PFSK-1 (cell line): ENCODE results near the gene TPRG1.

Source experiments
- POLR2AphosphoS5 ChIP-seq: IDR thresholded peaks from 2 replicates; pipeline ENCODE4 v1.6.1; 2012; ENCODE audit warnings: low read depth, mild to moderate bottlenecking, control low read depth, low read length, moderate library complexity
- SIN3A ChIP-seq: IDR thresholded peaks from 2 replicates; pipeline ENCODE4 v1.6.1; 2012; ENCODE audit warnings: mild to moderate bottlenecking, low read length, moderate library complexity, borderline replicate concordance; ENCODE audit not compliant: insufficient read depth
- TAF1 ChIP-seq: IDR thresholded peaks from 2 replicates; pipeline ENCODE4 v1.6.1; 2012; ENCODE audit warnings: low read length, control low read depth, borderline replicate concordance; ENCODE audit not compliant: insufficient read depth
- TF ChIP-seq, protein P1 (sequence below), 2 experiments: IDR thresholded peaks; 2 replicates each; pipeline versions ENCODE4 v1.6.1 to v1.8.0; 2011 to 2012; ENCODE audit warnings: low read depth in 2 of 2, low read length in 2 of 2, control low read depth in 1 of 2, inconsistent platforms in 1 of 2, mild to moderate bottlenecking in 1 of 2, moderate library complexity in 1 of 2; ENCODE audit not compliant: insufficient read depth in 1 of 2

DNA sequence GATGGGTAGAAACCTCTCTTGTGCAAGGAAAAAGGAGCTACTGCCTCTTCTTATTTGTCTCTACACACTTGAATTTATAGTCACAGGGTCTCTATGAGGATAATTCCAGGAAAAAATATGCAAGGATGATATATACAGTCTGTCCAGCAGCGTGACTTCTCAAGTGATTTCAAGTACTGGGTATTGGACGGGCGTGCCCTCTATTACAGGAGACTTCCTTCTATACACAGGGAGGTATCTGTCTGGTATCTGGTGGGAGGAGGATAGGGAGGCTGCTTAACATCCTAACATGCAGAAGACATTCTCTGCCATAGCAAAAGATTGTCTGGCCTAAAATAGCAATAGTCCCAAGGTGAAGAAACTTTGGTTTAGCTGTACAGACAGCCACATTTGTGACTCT, 146.1 kb downstream of the TPRG1 start:
- TF ChIP-seq POLR2AphosphoS5 (no peak), SIN3A (no peak), TAF1 (no peak)
- TF ChIP-seq, protein P1, sequence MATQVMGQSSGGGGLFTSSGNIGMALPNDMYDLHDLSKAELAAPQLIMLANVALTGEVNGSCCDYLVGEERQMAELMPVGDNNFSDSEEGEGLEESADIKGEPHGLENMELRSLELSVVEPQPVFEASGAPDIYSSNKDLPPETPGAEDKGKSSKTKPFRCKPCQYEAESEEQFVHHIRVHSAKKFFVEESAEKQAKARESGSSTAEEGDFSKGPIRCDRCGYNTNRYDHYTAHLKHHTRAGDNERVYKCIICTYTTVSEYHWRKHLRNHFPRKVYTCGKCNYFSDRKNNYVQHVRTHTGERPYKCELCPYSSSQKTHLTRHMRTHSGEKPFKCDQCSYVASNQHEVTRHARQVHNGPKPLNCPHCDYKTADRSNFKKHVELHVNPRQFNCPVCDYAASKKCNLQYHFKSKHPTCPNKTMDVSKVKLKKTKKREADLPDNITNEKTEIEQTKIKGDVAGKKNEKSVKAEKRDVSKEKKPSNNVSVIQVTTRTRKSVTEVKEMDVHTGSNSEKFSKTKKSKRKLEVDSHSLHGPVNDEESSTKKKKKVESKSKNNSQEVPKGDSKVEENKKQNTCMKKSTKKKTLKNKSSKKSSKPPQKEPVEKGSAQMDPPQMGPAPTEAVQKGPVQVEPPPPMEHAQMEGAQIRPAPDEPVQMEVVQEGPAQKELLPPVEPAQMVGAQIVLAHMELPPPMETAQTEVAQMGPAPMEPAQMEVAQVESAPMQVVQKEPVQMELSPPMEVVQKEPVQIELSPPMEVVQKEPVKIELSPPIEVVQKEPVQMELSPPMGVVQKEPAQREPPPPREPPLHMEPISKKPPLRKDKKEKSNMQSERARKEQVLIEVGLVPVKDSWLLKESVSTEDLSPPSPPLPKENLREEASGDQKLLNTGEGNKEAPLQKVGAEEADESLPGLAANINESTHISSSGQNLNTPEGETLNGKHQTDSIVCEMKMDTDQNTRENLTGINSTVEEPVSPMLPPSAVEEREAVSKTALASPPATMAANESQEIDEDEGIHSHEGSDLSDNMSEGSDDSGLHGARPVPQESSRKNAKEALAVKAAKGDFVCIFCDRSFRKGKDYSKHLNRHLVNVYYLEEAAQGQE (IDR thresholded peaks at IDR 0.05; ENCODE audit: insufficient read depth in 1 of 2, low read depth in 2 of 2, low read length in 2 of 2), result no peak
